Measurements from ENCODE around the gene PODNL1.
A peak's percentile ranks its signal among the peaks of the same experiment; 100 is the strongest.

Gene PODNL1

GRCh38 chr19:13957051-13957450, 18.8 kb upstream of the PODNL1 start:
- FAIRE-seq = no peak

- no peak for FAIRE-seq
Measured at GRCh38 chr19:13956365-13956744, 18.1 kb upstream of the PODNL1 start.

GRCh38 chr19:13955662-13956364, 17.6 kb upstream of the PODNL1 start:
- FAIRE-seq = no peak

- FAIRE-seq = no peak
Measured at GRCh38 chr19:13954185-13954584, 16.0 kb upstream of the PODNL1 start.

- no peak for FAIRE-seq
Measured at GRCh38 chr19:13952931-13953531, 14.8 kb upstream of the PODNL1 start.

GRCh38 chr19:13952154-13952930, 14.1 kb upstream of the PODNL1 start, which contains the start of gene DCAF15:
TSS of gene DCAF15 (plus strand) at chr19:13952509. CDS start at chr19:13952513, 4 bp downstream.
- FAIRE-seq = peak; percentile 98

GRCh38 chr19:13951799-13952153, 13.6 kb upstream of the PODNL1 start:
- FAIRE-seq = no peak

- FAIRE-seq = no peak
Measured at GRCh38 chr19:13951043-13951442, 12.8 kb upstream of the PODNL1 start.

- no peak for FAIRE-seq
Measured at GRCh38 chr19:13946414-13946813, 8.2 kb upstream of the PODNL1 start.

- FAIRE-seq = no peak
Measured at GRCh38 chr19:13942023-13942684, 3.9 kb upstream of the PODNL1 start.

- no peak for FAIRE-seq
Measured at GRCh38 chr19:13937479-13938300, 527 bp downstream of the PODNL1 start.

- FAIRE-seq = no peak
Measured at GRCh38 chr19:13935765-13936510, 2.3 kb downstream of the PODNL1 start.

GRCh38 chr19:13934785-13935109, 3.5 kb downstream of the PODNL1 start:
- FAIRE-seq = no peak

- no peak for FAIRE-seq
Measured at GRCh38 chr19:13932911-13933393, 5.3 kb downstream of the PODNL1 start.

- FAIRE-seq = no peak
Measured at GRCh38 chr19:13932149-13932637, 6.0 kb downstream of the PODNL1 start.

GRCh38 chr19:13931391-13932148, 6.6 kb downstream of the PODNL1 start:
- no peak for FAIRE-seq

GRCh38 chr19:13930402-13930801, 7.8 kb downstream of the PODNL1 start:
- FAIRE-seq = no peak

GRCh38 chr19:13929956-13930355, 8.3 kb downstream of the PODNL1 start:
- no peak for FAIRE-seq

- no peak for FAIRE-seq
Measured at GRCh38 chr19:13929340-13929739, 8.9 kb downstream of the PODNL1 start.

GRCh38 chr19:13926715-13927114, 11.5 kb downstream of the PODNL1 start:
- no peak for FAIRE-seq

- FAIRE-seq = no peak
Measured at GRCh38 chr19:13926010-13926409, 12.2 kb downstream of the PODNL1 start.
